Mesenteric fat pad (tissue), 1 donor: Measurements from ENCODE around the gene SLC35F3. TPM values are rescaled to one million over a fixed set of nuclear protein-coding genes. Genes with fewer than 3 reads are reported as not detected.

Experiments
- DNase-seq: peaks from one replicate; pipeline ENCODE4 v3.0.0-alpha.2; 2020; ENCODE audit warnings: low spot score
- total RNA-seq: library from RNA; stranded (reverse); fragmentation: NEBNext Ultra II Directional; extraction: Animal tissue kit (Norgen Biotek cat#: 25700); gene quantifications from one replicate; pipeline ENCODE4 v1.2.1, GENCODE V29; 2021
- donor health status: DM: yes; HTN: yes; CAD: no.

The SLC35F3 gene
- total RNA-seq, 1 donor from 2014 or later = not detected

DNA sequence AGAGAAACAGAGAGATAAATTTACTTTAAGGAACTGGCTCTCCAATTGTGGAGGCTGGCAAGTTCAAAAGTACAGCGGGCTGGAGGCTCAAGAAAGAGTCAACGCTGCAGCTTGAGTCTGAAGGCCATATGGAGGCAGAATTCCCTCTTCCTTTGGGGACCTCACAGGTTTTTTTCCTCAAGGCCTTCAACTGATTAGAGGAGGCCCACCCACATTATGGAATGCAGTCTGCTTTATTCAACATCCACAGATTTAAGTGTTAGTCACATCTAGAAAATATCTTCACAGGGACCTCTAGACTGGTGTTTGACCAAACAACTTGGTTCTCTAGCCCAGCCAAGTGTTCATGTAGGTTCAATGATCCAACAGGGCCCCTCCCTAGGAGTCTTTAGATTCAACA is 117.8 kb downstream of the SLC35F3 start:
- DNase-seq = no peak

DNA sequence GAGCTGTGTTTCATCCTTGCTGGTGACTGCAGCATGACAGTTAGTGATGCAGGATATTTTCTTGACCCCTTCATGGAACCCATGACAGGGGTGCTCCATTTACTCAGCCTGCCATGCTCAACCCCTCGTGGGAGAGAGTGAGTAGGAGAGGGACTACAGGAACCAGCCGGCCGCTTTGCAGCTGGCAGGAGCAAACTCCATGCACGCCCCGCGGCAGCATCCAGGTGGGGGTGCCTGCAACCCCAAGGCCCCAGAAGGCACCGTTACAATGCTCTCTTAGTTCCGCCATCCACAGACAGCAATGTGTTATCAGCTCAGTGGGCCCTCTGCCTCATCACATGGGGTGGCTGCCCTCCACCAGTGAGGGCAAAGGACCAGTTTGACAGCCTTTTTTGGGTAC is 135.1 kb downstream of the SLC35F3 start:
- no peak for DNase-seq

DNA sequence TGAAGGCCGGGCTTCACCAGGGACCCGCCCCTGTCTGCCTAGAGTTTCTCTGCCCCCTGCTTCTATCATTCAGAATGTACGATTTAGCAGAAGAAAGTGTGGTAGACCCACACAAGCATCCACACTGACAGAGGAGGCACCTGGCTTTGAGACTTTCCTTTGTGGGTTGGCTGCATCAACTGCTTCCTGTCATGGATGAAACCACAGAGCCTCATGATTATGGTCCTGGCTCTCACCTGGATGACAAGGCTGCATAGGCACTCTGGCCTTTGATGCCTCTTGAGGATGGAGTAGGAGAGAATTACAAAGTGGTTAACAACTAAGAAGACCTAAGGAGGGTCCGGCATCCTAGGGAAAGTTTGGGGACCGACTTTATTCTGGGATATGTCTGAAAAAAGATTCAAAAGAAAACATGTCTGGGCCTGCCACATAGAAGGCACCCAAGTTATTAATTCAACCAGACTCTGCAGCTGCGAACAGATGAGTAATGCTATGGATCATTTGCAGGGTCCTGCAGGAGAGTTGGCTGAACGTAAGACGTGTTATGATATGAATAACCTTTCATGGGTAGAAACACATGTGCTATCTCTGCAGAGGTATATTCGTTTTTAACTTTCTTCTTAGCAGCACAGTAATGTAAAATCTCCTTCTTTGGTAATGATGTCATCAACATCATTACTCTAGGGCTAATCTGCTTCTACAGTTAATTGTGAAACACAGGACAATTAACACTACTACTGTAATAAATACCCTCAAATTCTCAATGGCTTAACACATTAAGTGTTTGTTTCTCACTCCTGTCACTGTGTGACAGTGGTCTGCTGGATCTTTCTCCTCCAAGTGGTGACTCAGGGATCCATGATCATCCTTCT is 136.2 kb downstream of the SLC35F3 start:
- DNase-seq = no peak

DNA sequence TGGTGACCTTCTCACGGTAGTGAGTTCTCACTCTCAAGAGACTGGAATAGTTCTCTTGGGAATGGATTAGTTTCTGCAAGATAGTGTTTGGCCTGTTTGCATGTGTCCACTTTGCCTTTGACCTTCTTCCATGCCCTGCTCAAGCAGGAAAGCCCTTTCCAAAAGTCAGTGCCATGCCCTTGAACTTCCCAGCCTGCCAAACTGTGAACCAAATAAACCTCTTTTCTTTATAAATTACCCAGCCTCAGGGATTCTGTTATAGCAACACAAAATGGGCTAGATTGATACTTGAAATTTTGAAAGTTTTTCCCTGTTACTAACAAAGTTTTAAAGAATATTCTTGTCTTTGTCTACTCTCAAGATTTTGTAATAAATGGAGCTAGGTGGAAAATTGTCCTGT is 139.6 kb downstream of the SLC35F3 start:
- DNase-seq = no peak

DNA sequence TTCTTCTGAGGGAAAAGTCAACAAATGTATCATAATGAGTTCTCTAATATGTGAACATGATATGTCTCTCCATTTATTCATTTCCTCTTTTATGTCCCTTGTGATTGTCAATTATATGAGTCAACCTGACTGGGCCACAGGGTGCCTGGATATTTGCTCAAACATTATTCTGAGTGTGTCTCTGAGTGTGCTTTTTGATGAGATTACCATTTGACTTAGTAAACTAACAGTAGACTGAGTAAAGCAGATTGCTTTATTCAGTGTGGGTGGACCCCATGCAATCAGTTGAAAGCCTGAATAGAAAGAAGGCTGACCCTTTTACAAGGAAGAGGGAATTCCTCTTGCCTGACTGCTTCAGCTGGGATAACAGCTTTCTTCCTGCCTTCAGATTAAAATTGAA is 142.6 kb downstream of the SLC35F3 start:
- DNase-seq = no peak

DNA sequence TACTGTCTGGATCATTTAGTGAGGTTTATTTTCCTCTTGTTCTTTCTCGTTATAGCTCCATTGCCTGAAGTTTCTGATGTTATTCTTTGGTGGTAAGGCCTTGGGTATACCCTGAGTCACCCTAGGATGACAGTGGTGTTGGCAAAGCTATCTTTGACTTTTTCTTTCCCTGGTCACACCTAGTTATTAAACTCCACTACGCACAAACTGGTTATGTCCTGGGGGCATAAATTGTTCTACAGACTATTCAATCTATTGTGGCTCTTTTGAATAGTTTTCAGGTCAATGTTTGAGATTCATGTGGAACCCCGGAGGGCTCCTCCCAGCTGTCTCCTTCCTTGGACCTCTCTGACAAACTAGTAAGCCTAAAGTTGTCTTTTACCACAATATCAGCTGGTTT is 157.7 kb downstream of the SLC35F3 start:
- DNase-seq = no peak

DNA sequence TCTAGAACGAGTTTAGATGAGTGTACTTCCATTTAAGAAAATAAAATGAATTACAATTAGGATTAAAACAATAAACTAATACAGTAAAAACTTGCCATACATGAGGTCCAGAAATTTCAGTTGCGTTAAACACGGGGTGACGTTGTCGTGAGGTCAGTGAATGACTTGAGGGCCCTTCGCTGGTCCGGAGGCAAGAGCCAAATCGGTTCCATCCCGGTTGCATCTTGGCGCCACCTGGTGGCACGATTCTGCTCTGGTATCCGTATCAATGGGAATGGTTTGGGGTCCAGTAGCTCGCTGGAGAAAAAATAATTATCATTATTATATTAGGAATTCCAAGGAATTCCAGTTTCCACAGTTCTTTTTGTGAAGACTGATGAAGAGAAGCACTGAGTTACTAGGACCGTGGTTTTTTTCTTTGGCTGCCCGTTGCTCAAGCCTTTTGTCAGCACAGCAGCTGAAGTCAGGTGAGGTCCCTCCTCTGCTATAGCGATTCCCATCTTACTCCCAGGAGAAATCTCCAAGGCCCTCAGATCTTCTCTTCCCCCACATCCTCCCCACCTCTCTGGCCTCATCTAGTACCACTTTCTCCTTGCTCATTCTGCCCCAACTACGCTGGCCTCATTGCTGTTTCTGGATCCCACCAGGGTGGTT is 161.4 kb downstream of the SLC35F3 start:
- no peak for DNase-seq

DNA sequence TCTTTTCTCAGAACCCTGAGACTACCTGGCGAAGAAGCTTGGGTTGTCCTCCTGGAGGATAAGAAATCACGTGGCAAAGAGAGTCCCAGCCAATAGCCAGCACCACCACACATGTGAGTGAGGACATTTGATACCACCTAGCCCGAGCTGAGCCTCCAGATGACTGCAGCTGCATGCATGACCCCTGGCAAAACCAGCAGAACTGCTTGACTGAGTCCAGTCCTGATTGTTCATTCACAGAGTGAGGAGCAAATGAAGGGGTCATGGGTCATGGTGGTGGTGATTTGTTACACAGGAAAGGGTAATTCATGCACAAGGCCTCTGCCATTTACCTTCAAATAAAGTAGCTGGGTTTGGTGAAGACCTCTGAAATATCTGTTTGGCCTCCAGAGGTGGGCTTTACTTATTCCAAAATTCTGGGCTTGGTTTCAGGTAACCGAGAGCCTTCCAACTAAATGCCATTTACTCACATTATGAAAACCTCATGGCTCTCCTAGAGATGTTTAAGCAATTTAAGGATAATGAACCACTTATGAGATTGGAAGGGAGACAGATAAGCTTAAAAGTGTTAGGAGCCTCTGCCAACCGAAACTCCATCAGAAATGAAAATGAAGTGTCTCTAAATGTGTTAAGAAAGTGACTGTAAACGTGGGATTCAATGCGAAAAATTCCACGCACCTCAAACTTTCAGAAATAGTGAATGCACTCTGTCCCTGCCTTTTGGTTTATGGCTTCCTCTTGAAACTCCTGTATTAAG is 163.3 kb downstream of the SLC35F3 start:
- DNase-seq = no peak

DNA sequence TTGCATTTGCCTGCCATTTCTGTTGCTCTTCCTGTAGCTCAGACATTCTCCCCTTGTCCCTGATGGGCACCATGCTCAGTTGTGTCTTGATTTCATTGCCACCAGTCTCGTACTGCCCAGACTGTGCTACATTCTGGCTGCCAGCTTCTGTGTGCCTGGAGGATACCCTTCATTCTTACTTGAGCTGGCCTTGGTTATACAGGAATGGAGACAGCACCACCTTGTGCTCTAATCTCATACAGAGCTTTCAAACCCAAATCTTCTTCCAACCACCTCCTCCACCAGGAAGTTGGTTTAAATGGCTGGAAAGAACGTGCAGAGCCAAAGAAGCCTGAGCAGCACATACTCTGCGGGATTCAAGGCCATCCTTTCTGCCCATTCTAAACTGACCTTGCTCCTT is 165.3 kb downstream of the SLC35F3 start:
- no peak for DNase-seq

DNA sequence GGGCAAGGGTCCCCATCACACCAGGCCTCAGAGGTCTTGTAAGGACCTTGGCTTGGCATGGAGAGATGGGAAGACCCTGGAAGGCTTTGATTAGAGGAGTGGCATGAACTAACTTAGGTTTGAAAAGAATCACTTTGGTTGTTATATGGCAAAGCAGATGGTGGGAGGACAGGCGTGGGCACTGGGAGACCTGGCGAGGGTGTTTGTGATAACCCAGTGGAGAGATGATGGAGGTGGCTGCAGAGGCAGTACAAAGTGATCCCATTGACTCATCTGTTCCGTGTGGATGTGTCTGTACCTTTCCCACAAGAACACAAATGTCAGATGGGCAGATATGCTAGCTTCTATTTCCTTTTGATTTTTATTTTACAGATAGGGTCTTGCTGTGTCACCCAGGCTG is 168.3 kb downstream of the SLC35F3 start:
- no peak for DNase-seq

DNA sequence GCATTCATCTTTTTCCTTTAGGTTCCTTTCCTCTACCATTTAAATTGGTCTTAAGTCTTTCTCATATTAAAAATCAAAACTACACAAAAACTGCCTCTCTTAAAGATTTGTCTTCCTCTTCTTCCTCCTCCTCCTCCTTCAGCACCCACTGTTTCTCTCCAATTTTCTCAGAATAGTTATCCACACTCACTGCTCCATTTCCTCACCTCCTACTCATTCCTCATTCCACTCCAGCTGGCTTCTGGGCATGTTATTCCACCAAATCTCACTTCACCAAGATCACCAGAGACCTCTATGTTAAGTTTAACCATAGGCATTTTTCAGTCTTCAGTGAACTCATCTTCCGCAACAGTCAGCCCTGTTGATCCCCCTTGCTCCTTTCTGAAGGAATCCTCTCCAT is 173.7 kb downstream of the SLC35F3 start:
- DNase-seq = no peak

DNA sequence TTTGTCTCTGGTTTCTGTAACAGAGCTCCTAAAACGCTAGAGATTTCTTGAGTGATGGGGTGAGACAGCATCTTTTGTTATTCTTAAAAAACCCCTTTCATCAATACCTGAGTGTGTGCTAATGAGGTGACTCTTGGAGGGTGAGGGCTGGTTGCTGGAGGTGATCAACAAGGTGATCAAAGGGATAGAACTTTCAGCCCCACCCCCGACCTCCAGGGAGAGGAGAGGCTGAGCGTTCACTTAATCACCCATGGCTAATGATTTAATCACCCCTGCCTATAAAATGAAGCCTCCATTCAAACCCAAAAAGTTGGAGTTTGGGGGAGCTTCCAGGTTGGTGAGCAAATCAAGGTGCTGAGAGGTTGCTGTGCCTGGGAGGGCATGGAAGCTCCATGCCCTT is 175.4 kb downstream of the SLC35F3 start:
- DNase-seq = no peak

DNA sequence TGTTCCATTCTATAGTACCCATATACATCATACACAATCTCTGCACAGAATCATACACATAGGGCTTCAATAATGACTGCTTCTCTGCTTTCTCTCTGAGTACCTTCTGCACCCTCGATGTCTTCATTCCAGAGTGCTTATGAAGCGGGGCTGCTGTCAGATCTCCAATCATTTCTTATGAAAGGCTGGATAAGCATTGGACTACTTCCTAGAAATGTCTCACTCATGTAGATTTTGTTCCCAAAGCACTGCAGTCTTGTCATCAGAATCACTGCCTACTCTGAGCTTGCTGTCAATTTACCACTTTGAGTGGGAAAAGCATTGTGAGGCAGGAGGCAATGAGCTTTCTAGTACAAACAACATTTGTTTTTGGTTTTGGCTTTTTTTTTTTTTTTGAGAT is 179.0 kb downstream of the SLC35F3 start:
- no peak for DNase-seq

DNA sequence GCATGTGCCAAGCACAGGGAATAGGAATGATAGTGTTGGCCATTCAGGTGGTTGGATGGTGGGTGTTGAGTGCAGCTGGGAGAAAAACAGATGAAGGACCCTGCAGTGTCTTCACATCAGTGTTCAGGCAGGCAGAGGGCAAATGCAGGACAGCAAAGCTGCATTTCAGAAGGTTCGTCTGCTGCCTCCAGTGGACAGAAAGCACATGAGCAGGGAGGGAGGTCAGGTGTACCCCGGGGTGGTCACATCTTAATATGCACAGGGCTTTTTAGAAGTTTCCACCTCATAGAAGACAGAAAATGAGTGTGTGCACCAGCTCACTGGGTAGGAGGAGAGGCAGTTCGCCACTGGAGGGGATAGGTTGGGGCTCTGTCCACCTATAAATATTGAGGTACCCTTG is 184.9 kb downstream of the SLC35F3 start:
- DNase-seq = no peak

DNA sequence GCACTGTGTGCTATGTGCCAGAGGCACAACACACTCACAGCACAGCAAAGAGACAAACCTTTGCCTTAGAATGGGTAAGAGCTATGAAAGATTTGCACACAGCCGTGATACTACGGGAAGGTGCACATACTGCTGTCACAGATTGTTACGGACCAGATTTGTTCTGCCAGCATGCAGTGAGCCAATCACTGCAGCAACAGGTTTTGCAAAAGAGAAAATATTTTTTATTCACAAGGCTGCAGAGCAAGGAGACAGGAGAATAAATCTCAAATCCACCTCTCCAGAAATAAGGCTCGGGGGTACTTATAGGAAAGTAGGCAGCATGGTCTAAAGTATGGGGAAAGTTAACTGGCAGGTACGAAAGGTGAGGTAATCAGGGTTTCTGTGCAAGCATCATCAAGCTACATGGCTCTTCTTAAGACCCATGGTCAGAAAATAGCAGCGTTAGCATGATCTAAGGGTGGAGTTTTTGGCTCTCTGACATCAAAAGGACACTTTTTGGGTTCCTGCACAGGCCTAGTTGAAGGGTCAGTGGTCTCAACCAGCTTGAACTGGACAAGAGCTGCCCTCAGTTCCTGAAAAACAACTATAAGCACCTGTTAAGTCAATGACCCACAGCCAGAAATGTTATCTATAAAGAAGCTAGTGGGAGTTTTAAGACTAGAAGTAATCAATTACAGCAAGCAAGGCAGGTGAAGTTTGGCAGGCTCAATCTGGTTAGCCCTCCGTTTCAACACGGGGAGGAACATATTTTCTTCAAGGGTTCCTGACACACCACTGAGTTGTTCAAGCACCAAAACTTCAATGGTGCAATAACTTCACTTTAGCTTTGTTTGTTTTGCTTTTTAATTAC is 186.0 kb downstream of the SLC35F3 start:
- no peak for DNase-seq

DNA sequence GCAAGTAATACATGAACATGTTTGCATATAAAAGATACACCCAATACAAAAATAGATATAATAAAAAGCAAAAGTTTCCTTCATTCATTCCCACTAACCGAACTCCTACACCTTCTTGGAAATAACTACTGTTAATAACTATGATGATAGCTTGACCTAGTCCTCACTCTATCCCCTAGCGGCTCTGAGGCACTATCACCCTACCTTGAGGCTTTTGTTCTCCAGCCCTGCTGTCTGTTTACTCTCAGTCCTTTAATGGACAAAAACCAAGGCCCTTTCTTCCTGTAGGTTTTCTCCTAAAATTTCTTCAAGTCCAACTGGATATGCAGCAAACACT is 186.6 kb downstream of the SLC35F3 start:
- no peak for DNase-seq

DNA sequence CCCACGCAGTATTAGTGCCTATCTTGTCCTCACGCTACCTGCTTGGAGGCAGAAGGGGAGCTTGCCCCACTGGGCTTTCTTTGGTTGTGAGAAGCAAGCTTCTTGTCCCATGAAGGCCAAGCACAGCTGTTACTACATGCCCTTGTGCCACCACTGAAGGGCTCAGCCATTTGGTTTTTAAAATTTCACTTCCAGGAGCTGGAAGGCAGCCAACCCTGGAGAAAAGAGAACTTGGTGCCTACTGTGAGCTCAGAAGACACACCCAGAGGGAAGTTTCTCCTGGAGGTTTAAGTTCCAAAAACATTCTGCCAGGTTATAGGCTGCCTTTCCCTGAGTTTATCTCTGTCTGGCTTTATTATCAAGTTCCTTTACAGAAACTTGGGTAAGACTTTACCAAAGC is 187.4 kb downstream of the SLC35F3 start:
- DNase-seq = no peak

DNA sequence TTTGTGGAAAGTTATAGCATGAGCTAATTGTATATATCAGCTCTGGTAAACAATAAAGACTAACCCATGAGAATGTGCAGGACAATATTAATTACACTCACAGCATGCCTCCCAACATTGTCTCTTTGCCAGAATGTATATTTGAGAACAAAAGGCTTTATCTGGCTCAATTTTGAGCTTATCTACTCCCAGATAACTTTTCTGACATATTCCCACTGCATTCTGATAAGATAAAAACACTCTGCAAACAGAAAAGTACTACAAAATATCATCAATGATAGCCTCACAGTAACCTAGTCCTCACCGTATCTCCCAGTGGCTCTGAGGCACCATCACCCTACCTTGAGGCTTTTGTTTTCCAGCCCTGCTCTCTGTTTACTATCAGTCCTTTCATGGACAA is 188.6 kb downstream of the SLC35F3 start:
- no peak for DNase-seq

DNA sequence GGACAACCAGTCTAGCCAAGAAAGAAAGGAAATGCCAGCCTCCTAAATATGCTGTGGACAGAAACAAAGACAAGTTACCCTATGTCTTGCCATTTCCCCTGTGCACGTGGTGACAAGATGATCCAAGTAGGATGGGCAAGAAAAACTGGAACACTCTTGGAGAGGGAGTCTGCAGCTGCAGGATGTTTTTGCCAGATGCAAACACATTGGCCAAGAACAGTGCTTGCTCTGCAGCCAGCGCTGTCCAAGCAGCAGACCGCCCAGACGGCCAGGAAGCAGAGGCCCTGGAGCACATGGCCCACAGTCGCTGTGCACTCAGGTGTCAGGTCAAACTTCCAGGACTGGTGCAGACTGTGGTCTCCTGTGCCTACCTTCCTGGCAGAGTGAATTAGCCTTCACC is 189.3 kb downstream of the SLC35F3 start:
- DNase-seq = no peak

DNA sequence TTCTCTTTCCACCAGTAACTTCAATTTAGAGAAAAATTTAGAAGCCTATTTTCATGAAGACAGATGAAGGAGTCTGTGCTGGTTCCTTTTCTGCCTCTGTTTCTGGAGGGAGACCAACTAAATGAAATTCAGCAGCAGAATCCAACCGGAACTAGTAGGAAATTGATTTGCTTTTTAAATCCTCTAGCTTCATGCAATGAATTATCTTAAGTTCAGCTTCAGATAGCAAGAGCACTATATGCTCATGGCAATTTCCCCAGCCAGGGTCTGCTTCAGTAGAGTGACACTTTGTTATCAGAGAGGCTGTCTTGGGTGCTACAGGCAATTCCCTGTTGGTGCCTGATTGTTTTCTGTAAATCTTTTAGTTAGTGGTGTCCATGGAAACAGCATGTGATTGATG is 189.7 kb downstream of the SLC35F3 start:
- DNase-seq = no peak

DNA sequence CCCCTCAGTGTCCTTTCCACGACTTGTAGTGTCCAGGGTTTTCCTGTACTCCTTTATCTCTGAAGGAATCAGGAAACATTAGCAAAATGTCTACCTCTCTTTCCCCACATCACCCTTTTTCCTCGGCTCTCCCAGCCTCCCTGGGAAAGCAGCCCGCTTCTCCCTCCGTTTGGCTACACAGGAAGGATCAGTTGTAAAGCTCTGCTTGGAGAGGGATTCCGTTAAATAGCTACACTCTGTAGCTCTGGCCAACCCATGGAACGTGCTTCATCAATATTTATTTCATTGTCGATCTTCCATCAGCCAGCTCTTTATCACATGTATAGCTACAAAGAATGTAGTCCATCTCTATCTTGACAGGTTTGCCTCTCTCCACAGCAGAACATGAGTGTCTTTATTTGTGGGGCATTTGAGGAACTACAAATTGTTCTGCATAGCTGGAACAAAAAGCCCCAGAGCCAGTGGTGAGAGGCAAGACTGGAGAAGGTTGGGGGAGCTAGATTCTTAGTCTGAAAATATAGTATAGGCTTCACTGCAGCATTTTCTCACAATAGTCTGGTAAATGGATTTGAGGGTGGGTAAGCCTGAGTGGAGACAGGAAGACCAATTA is 191.8 kb downstream of the SLC35F3 start:
- DNase-seq = no peak
